Measurements from ENCODE around the gene NINL.
"Not testable (repeated sequence)": the region's sequence is repeated elsewhere in the genome, so short reads cannot be mapped to it uniquely, and the experiment has no call there.

NINL gene

DNA sequence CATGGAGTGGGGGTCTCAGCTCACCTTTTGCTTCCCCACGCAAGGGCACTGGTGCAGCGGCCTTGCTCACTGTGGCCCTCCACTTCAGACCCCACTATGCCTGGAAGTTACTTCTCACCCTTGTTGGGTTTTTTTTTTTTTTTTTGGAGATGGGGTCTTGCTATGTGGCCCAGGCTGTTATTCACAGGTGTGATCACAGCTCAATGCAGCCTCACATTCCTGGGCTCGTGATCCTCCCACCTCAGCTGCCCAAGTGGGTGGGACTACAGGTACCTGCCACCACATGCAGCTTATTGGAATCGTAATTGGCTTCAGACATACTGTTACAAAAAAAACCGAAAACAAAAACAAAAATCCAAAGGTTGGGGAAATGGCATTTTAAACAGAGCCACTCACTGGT lies 32.4 kb downstream of the NINL start:
- DNase-seq (ENCODE audit: low read depth in 1 of 2, low spot score in 1 of 2) = no peak

DNA sequence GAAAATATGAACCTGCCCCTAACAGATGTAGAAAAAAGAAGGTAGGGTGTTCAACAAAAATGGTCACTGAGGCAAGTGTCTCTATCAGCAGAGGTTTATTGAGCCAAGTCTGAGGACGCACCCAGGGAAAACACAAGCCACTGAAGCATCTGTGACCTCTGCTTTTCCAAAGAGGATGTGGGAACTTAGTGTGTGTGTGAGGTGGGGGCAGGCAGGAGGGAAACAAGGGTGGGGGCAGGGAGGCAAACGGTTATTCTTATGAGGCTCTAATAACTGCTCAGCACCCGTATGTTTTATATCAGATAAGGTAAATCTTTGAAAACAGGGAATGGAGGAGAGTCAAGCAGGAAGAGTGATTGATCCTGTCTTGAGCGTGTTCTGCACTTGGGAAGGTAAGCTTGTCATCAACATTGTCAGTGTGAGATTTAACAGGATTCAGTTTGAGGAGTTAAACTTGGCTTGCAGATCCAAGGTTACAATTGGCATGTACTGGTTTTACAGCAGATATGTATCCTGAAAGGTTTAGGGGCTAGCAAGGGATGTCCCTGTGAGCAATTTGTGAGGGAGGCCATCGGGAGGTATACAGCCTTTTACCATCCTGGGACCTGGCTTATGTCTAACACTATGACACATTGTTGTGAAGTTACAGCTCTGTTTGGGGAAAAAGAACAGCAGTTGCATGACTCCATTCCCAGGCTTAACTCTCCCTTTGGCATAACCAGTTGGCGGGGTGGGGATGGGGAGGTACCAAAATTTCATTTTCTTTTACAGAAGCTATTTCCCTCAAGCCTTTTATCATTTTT lies 33.7 kb downstream of the NINL start:
- no peak for DNase-seq (ENCODE audit: low read depth in 1 of 2, low spot score in 1 of 2)

DNA sequence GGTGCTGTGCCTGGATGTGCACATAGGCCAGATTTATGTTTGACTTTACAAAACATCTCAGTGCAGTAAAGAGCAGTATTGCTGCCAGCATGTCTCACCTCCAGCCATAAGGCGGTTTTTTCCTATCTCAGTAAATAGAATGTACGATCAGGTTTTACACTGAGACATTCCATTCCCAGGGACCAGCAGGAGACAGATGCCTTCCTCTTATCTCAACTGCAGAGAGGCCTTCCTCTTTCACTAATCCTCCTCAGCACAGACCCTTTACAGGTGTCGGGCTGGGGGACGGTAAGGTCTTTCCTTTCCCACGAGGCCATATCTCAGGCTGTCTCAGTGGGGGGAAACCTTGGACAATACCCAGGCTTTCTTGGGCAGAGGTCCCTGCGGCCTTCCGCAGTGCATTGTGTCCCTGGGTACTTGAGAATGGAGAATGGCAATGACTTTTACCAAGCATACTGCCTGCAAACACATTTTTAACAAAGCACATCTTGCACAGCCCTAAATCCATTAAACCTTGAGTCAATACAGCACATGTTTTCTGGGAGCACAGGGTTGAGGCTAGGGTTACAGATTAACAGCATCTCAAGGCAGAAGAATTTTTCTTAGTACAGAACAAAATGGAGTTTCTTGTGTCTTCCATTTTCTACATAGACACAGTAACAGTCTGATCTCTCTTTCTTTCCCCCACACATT lies 34.5 kb downstream of the NINL start:
- DNase-seq (ENCODE audit: low read depth in 1 of 2, low spot score in 1 of 2) = not testable (repeated sequence)

- DNase-seq (ENCODE audit: low read depth in 1 of 2, low spot score in 1 of 2) = no peak
Observed at GRCh38 chr20:25549843-25550477, 35.4 kb downstream of the NINL start.

DNA sequence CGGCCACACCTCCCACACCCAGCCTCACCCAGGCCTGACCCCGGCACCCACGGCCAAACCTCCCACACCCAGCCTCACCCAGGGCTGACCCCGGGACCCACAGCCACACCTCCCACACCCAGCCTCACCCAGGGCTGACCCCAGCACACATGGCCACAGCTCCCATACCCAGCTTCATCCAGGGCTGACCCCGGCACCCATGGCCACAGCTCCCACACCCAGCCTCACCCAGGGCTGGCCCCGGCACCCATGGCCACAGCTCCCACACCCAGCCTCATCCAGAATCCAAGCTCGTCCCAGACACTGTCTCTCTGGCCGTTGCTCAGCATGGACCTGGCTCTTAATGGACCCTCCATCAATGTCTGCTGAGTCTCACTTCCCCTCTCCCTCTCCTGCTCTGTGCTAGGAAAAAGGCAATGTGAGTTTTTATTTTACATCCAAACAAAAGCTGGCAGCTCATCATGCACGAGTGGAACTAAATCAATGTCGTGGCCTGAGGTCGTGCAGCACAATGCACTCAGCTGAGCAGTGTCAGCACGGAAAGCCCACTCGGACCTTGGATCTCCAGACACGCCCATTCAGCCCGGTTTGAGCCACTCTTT lies 36.1 kb downstream of the NINL start:
- no peak for DNase-seq (ENCODE audit: low read depth in 1 of 2, low spot score in 1 of 2)

- DNase-seq (ENCODE audit: low read depth in 1 of 2, low spot score in 1 of 2) = no peak
Observed at GRCh38 chr20:25548613-25549086, 36.7 kb downstream of the NINL start.

GRCh38 chr20:25547999-25548398 lies 37.3 kb downstream of the NINL start:
- DNase-seq (ENCODE audit: low read depth in 1 of 2, low spot score in 1 of 2) = no peak

- no peak for DNase-seq (ENCODE audit: low read depth in 1 of 2, low spot score in 1 of 2)
Observed at GRCh38 chr20:25547063-25547462, 38.3 kb downstream of the NINL start.

GRCh38 chr20:25546048-25546447 lies 39.3 kb downstream of the NINL start:
- no peak for DNase-seq (ENCODE audit: low read depth in 1 of 2, low spot score in 1 of 2)

- DNase-seq (ENCODE audit: low read depth in 1 of 2, low spot score in 1 of 2) = no peak
Observed at GRCh38 chr20:25545171-25545570, 40.2 kb downstream of the NINL start.

GRCh38 chr20:25544734-25545133 lies 40.6 kb downstream of the NINL start:
- DNase-seq (ENCODE audit: low read depth in 1 of 2, low spot score in 1 of 2) = no peak

- no peak for DNase-seq (ENCODE audit: low read depth in 1 of 2, low spot score in 1 of 2)
Observed at GRCh38 chr20:25544311-25544710, 41.0 kb downstream of the NINL start.

GRCh38 chr20:25543068-25543467 lies 42.3 kb downstream of the NINL start:
- DNase-seq (ENCODE audit: low read depth in 1 of 2, low spot score in 1 of 2) = no peak

DNA sequence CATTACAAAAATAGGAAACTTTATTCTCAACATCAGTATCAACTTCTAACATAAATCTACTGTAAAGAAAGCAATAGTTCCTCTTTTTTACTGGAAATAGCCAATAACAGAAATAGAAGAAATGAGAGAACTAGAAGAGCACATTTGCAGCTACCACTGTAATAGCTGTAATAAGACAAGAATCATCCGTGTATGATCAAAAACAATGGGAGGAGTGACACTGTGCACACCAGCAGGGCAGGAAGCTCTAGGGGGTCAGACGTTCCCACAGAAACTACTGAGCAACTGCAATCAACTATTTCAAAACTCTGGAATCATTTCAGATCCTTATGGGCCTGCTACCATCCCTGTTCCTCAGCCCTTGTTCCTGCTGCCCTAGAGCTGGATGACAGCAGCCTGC lies 43.7 kb downstream of the NINL start:
- DNase-seq (ENCODE audit: low read depth in 1 of 2, low spot score in 1 of 2) = no peak

DNA sequence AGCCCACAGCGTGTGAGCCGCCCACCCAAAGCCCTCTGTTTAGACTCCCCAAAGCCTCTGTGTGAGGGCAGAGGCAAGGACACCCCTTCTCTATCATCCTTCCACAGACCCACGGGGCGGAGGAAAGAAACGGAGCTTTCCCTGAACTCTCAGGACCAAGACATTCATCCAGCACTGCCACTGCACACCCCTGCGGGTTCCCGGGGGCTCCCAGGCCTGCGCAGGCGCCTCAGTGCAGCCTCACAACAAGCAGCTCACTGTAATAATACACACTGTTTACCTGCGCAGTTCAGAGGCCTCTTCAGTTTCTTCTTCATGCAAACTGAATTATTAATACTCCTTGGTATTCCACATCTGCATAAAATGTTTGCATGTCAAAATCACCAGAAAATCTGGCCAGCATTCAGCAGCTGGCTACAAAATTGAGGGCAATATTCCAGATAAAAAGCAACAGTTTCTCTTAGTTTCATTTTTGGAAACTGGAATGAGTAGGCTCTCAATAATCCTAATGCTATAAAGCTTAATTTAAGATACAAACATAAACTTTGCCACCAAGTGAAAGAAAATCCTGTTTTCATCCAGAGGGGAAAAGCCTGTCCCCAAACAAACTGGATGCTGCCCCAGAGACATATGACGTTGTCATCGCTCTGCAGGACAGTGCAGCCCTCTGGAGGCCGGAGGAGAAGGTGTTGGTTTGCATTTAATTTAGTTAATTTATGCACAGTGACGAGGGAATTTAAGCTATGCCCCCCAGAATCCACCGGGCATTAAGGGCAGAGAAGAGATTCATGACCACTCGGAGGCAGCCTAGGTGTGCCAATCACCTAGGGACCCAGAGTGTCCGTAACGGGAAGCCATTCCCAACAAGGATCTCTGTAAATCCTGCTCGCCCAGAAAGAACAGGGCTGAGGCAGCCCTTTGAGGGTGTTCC lies 45.3 kb downstream of the NINL start:
- DNase-seq (ENCODE audit: low read depth in 1 of 2, low spot score in 1 of 2) = no peak

DNA sequence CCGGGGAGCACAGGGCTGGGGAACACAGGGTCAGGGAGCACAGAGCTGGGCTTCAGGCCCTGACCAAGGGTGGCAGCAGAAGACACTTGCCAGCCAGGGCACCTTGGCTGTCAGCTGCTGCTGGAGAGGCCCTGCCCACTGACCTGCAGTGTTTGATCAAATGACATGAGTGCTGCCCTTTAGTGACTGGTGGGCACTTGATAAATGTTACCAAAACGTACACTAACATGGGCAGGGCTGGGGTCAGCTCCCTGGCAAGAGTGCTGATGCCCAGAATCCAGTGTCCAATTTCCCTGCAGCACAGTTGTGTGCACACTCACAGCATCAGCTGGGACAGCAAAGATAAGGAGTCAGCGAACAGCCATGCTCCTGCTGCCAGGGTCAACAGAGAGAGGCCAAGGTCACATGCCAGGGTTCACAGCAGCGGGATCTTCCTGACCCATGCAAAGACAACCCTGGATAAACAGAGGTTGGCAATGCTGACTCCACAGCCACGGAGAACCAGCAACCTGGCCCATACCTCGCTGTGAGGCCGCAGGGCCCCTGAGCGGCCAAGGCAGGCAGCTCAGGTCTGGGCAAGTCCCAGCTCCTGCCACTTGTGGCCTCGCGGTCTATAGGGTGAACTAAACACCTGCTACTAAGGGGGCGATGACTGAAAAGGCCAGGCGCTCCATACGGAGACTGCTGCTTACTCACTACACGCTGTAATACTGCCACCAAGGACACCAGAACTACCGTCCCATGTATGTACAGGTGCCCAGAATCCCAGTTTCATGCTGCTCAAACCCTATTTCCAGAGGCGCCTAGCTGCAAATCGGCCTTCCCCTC lies 46.3 kb downstream of the NINL start:
- DNase-seq (ENCODE audit: low read depth in 1 of 2, low spot score in 1 of 2) = no peak

GRCh38 chr20:25537890-25538289 lies 47.4 kb downstream of the NINL start:
- no peak for DNase-seq (ENCODE audit: low read depth in 1 of 2, low spot score in 1 of 2)

GRCh38 chr20:25535762-25536161 lies 49.6 kb downstream of the NINL start:
- no peak for DNase-seq (ENCODE audit: low read depth in 1 of 2, low spot score in 1 of 2)

DNA sequence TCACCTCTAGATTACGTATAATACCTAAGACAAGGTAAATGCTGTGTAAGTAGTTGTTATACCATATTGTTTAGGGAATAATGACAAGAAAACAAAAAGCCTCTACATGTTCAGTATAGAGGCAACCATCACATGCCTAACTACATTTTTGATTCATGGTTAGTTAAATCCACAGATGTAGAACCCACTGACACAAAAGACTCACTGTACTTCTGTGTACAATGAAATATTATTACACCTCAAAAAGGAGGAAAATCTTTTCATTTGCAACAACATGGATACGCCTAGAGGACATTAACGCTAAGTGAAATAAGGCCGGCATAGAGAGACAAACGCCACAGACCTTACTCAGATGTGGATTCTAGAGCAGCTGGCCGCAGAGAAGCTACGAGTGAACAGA lies 50.5 kb downstream of the NINL start:
- no peak for DNase-seq (ENCODE audit: low read depth in 1 of 2, low spot score in 1 of 2)
